Ectodermal cell (in vitro differentiated cells): Measurements from ENCODE around the gene TLCD5.

Source experiments
- H3K27ac ChIP-seq: 2 replicates; pipeline ENCODE4 v1.7.0; 2013; ENCODE audit warnings: mild to moderate bottlenecking, low read depth, low read length; ENCODE audit not compliant: insufficient read depth, poor library complexity, severe bottlenecking
- H3K27me3 ChIP-seq: 2 replicates; pipeline ENCODE4 v1.7.0; 2013; ENCODE audit warnings: mild to moderate bottlenecking, low read length; ENCODE audit not compliant: insufficient read depth, control insufficient read depth, poor library complexity, severe bottlenecking
- H3K36me3 ChIP-seq: one replicate; pipeline ENCODE4 v1.7.0; 2013; ENCODE audit warnings: low read length; ENCODE audit not compliant: control insufficient read depth, insufficient read depth
- H3K4me1 ChIP-seq: one replicate; pipeline ENCODE4 v1.7.0; 2013; ENCODE audit warnings: low read length; ENCODE audit not compliant: control insufficient read depth, insufficient read depth
- H3K4me3 ChIP-seq: 2 replicates; pipeline ENCODE4 v1.7.0; 2013; ENCODE audit warnings: low read depth, low read length, control low read depth; ENCODE audit not compliant: insufficient read depth
- H3K9me3 ChIP-seq: 2 replicates; pipeline ENCODE4 v1.7.0; 2013; ENCODE audit warnings: mild to moderate bottlenecking, low read length, moderate library complexity; ENCODE audit not compliant: control insufficient read depth
- WGBS, 2 experiments: methylation state at CpG; one replicate each; pipeline ENCODE4 v1.1.7; 2013; ENCODE audit warnings: missing lambda C conversion rate in 2 of 2; 5-methylcytosine and 5-hydroxymethylcytosine counted together

Gene TLCD5

DNA sequence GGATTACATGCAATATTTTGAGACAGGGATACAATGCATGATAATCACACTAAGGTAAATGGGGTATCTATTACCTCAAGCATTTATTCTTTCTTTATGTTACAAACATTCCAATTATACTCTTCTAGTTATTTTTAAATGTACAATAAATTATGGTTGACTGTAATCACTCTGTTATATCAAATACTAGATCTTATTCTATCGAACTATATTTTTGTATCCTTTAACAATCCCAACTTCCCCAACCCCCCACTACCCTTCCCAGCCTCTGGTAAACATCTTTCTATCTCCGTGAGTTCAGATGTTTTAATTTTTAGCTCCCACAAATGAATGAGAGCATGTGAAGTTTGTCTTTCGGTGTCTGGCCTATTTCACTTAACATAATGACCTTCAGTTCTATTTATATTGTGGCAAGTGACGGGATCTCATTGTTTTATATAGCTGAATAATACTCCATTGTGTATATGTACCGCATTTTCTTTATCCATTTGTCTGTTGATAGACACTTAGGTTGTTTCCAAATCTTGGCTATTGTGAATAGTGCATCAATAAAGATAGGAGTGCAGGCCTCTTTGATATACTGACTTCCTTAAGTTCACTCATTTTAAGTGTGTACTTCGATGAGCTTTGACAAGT is 51.6 kb downstream of the TLCD5 start:
- H3K9me3 ChIP-seq: no peaks in the 10 kb centered on the region
- 98 to 99% methylated on average over 5 to 6 of the region's 6 CpGs for whole genome bisulfite sequencing, 2 experiments
- H3K4me3 ChIP-seq: no peak overlapping the region
- H3K36me3 ChIP-seq: no peaks in the 10 kb centered on the region
- H3K4me1 ChIP-seq: no peaks in the 10 kb centered on the region
- H3K27ac ChIP-seq: no peak overlapping the region
- no peaks in the 10 kb centered on the region for H3K27me3 ChIP-seq

GRCh38 chr11:120378474-120378873 is 53.4 kb downstream of the TLCD5 start:
- Histone ChIP-seq H3K9me3 (no peaks in the 10 kb centered on the region), H3K4me1 (no peaks in the 10 kb centered on the region), H3K36me3 (no peaks in the 10 kb centered on the region), H3K4me3 (no peak overlapping the region), H3K27me3 (no peaks in the 10 kb centered on the region), H3K27ac (no peak overlapping the region)
- 95 to 98% methylated on average over 3 of the region's 3 CpGs for WGBS, 2 experiments

DNA sequence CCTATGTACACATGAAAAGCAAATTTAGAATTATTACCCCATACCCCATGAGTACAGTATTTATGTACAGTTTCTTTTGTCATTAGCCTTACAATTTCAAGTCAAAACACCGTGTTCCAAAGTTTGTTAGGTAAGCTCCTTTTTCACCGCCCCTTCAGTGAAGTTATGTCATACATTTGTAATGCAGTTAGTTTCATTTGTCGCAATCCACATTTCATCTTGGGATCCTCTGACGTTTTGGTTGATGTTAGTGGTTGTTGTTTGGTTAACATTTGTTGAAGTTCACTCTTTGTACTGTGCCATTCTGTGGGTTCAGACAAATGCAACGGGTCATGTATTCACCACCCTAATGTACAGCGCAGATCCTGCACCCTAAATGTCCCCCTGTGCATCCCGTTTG is 56.3 kb downstream of the TLCD5 start:
- Histone ChIP-seq H3K4me3 (no peak overlapping the region), H3K27ac (no peak overlapping the region), H3K9me3 (no peaks in the 10 kb centered on the region), H3K36me3 (no peaks in the 10 kb centered on the region), H3K27me3 (no peaks in the 10 kb centered on the region), H3K4me1 (peaks cover 2% of the 10 kb centered on the region)
- 93 to 94% methylated on average over 7 of the region's 7 CpGs for WGBS, 2 experiments
